Peyer's patch (tissue), 4 donors: ENCODE measurements around the gene THAP2. TPM values are rescaled to one million over a fixed set of nuclear protein-coding genes. Genes with fewer than 3 reads are reported as not detected.

Source experiments
- DNase-seq, 3 donors: peaks; one replicate each; pipeline ENCODE4 v3.0.0-alpha.2; 2017 to 2019
- H3K27ac ChIP-seq, 4 donors: fragments of 200-600 bp; sonication (generic); one replicate each; pipeline ENCODE4 v1.5.1; 2016 to 2019
- H3K27me3 ChIP-seq, 2 donors: fragments of 200-600 bp; sonication (generic); one replicate each; pipeline ENCODE4 v1.5.1; 2019
- H3K36me3 ChIP-seq, 3 donors: fragments of 200-600 bp; sonication (generic); one replicate each; pipeline ENCODE4 v1.5.1; 2016 to 2019
- H3K4me1 ChIP-seq, 4 donors: fragments of 200-600 bp; sonication (generic); one replicate each; pipeline ENCODE4 v1.5.1; 2016 to 2019
- H3K4me3 ChIP-seq, 4 donors: fragments of 200-600 bp; sonication (generic); 1 replicate in 3 of 4; 2 replicates in 1 of 4; pipeline ENCODE4 v1.5.1; 2016 to 2019; ENCODE audit warnings: mild to moderate bottlenecking in 1 of 4
- H3K9me3 ChIP-seq, 4 donors: fragments of 200-600 bp; sonication (generic); one replicate each; pipeline ENCODE4 v1.5.1; 2016 to 2019; ENCODE audit warnings: mild to moderate bottlenecking in 1 of 4
- CTCF ChIP-seq, 6 experiments: fragments of 450-650 bp in 4 of 6; fragments of 200-600 bp in 2 of 6; sonication (generic) in 1 of 6; IDR thresholded peaks; one replicate each; pipeline ENCODE4 v1.5.1; 2017 to 2019; ENCODE audit warnings: antibody characterized with exemption in 6 of 6, mild to moderate bottlenecking in 3 of 6, moderate library complexity in 1 of 6
- POLR2A ChIP-seq, 2 donors: fragments of 450-650 bp; IDR thresholded peaks; one replicate each; pipeline ENCODE4 v1.5.1; 2017; ENCODE audit warnings: antibody characterized with exemption in 2 of 2, mild to moderate bottlenecking in 2 of 2, moderate library complexity in 2 of 2
- total RNA-seq, 4 donors: library from RNA; depleted of rRNA; stranded (reverse); fragments of >200 nt; gene quantifications; one replicate each; pipeline ENCODE4 v1.1.0, GENCODE V29; 2016

THAP2 gene
- total RNA-seq, result 1 to 10 TPM; 2.8 to 7.5 (median 3.7) TPM

GRCh38 chr12:71663561-71664410, at the start of gene THAP2, which contains the start of gene ZFC3H1:
Gene THAP2 (plus strand): TSS chr12:71664301. CDS start chr12:71664510, 209 bp downstream.
Gene ZFC3H1 (minus strand): TSS chr12:71663848. CDS start chr12:71663610, 238 bp downstream.
- Histone ChIP-seq H3K4me1 (peaks cover 0 to 29% (median 2%) of the 10 kb centered on the region in 4 donors), H3K4me3 (peak within 1 kb of the TSS; percentile 72 to 92 (median 84)), H3K27me3 (no peaks in the 10 kb centered on the region), H3K36me3 (peaks cover 0 to 17% (median 0%) of the 10 kb centered on the region in 3 donors), H3K27ac (peak within 1 kb of the TSS; percentile 91 to 98 (median 96)), H3K9me3 (no peaks in the 10 kb centered on the region)
- peak; percentile 93 to 98 (median 93) for DNase-seq
- no peak for TF ChIP-seq CTCF (IDR thresholded peaks at IDR 0.05)
- TF ChIP-seq POLR2A (IDR thresholded peaks at IDR 0.05), result peak; percentile 95 to 98

GRCh38 chr12:71621938-71622337, 42.2 kb upstream of the THAP2 start:
- H3K9me3 ChIP-seq, result no peaks in the 10 kb centered on the region
- TF ChIP-seq CTCF (IDR thresholded peaks at IDR 0.05) (no peak), POLR2A (IDR thresholded peaks at IDR 0.05) (no peak)

GRCh38 chr12:71625476-71625875, 38.6 kb upstream of the THAP2 start:
- Histone ChIP-seq H3K4me1 (no peaks in the 10 kb centered on the region), H3K4me3 (no peak overlapping the region), H3K9me3 (no peaks in the 10 kb centered on the region), H3K36me3 (peaks cover 0 to 98% (median 0%) of the 10 kb centered on the region in 3 donors), H3K27me3 (no peaks in the 10 kb centered on the region), H3K27ac (no peak overlapping the region)
- DNase-seq, result no peak
- TF ChIP-seq POLR2A (IDR thresholded peaks at IDR 0.05) (no peak), CTCF (IDR thresholded peaks at IDR 0.05) (no peak)

More at GRCh38 chr12:71621938-71622337, 42.2 kb upstream of the THAP2 start:
- Histone ChIP-seq H3K27ac (no peak overlapping the region), H3K4me1 (no peaks in the 10 kb centered on the region), H3K27me3 (no peaks in the 10 kb centered on the region), H3K36me3 (peaks cover 0 to 99% (median 0%) of the 10 kb centered on the region in 3 donors), H3K4me3 (no peak overlapping the region)
- no peak for DNase-seq

- Histone ChIP-seq H3K4me3 (no peak overlapping the region), H3K36me3 (peaks cover 0 to 98% (median 0%) of the 10 kb centered on the region in 3 donors), H3K27ac (no peak overlapping the region), H3K27me3 (no peaks in the 10 kb centered on the region), H3K4me1 (no peaks in the 10 kb centered on the region), H3K9me3 (no peaks in the 10 kb centered on the region)
- no peak for DNase-seq
- no peak for TF ChIP-seq CTCF (IDR thresholded peaks at IDR 0.05)
- no peak for TF ChIP-seq POLR2A (IDR thresholded peaks at IDR 0.05)
Measured at GRCh38 chr12:71626098-71626497, 38.0 kb upstream of the THAP2 start.

- Histone ChIP-seq H3K27ac (no peak overlapping the region), H3K9me3 (no peaks in the 10 kb centered on the region), H3K4me3 (no peak overlapping the region), H3K4me1 (no peaks in the 10 kb centered on the region), H3K36me3 (peaks cover 0 to 98% (median 0%) of the 10 kb centered on the region in 3 donors), H3K27me3 (no peaks in the 10 kb centered on the region)
- DNase-seq, result no peak
- TF ChIP-seq POLR2A (IDR thresholded peaks at IDR 0.05) (no peak), CTCF (IDR thresholded peaks at IDR 0.05) (no peak)
Measured at GRCh38 chr12:71626768-71627167, 37.3 kb upstream of the THAP2 start.
